Stomach (tissue), 4 donors: ENCODE results near the gene NR1H4.

Experiments
- EP300 ChIP-seq: sonication (generic); formaldehyde crosslinking; IDR thresholded peaks from one replicate; pipeline ENCODE4 v1.6.1; 2017; ENCODE audit warnings: antibody characterized with exemption
- POLR2A ChIP-seq, 4 donors: fragments of 450-650 bp; IDR thresholded peaks; one replicate each; pipeline ENCODE4 v1.6.1; 2016; ENCODE audit warnings: antibody characterized with exemption in 4 of 4, control low read depth in 2 of 4, mild to moderate bottlenecking in 1 of 4, moderate library complexity in 1 of 4
- POLR2AphosphoS5 ChIP-seq, 3 donors: sonication (generic); formaldehyde crosslinking; IDR thresholded peaks; one replicate each; pipeline ENCODE4 v1.6.1; 2016; ENCODE audit warnings: antibody characterized with exemption in 3 of 3
- TF ChIP-seq, protein P1 (sequence below), 7 experiments: fragments of 450-650 bp in 4 of 7; fragments of 200-600 bp in 3 of 7; sonication (generic) in 3 of 7; IDR thresholded peaks; one replicate each; pipeline ENCODE4 v1.5.1; 2016 to 2019; ENCODE audit warnings: antibody characterized with exemption in 7 of 7, control low read depth in 2 of 7, mild to moderate bottlenecking in 1 of 7

DNA sequence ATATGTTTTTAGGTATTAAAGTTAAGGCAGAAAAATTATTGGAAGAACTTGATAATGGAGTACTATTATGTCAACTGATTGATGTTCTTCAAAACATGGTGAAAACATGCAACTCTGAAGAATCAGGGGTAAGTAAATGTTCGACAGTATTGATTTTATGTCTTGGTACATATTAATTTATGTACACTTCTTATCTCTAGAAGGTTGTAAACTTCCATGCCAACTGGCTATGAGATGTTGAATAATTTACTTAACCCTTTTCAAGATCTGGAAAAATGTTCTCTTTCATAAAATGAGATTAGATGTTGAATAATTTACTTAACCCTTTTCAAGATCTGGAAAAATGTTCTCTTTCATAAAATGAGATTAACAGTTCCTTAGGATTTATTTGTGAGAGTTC, 128.0 kb downstream of the NR1H4 start:
- no peak for TF ChIP-seq POLR2AphosphoS5 (IDR thresholded peaks at IDR 0.05)
- no peak for TF ChIP-seq EP300
- TF ChIP-seq POLR2A (IDR thresholded peaks at IDR 0.05): no peak
- TF ChIP-seq, protein P1, sequence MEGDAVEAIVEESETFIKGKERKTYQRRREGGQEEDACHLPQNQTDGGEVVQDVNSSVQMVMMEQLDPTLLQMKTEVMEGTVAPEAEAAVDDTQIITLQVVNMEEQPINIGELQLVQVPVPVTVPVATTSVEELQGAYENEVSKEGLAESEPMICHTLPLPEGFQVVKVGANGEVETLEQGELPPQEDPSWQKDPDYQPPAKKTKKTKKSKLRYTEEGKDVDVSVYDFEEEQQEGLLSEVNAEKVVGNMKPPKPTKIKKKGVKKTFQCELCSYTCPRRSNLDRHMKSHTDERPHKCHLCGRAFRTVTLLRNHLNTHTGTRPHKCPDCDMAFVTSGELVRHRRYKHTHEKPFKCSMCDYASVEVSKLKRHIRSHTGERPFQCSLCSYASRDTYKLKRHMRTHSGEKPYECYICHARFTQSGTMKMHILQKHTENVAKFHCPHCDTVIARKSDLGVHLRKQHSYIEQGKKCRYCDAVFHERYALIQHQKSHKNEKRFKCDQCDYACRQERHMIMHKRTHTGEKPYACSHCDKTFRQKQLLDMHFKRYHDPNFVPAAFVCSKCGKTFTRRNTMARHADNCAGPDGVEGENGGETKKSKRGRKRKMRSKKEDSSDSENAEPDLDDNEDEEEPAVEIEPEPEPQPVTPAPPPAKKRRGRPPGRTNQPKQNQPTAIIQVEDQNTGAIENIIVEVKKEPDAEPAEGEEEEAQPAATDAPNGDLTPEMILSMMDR (IDR thresholded peaks at IDR 0.05): no peak
